OCI-LY7 (cell line): ENCODE results near the gene MSL3. TPM values are rescaled to one million over a fixed set of nuclear protein-coding genes. Genes with fewer than 3 reads are reported as not detected.
A peak's percentile ranks its signal among the peaks of the same experiment; 100 is the strongest.

Source experiments
- BruUV-seq: library from RNA; stranded (reverse); fragments of 400-500 nt; replicated peaks from 2 replicates; lab custom pipeline; 2021; lab: Mats Ljungman, UMichigan
- CTCF ChIA-PET: fragments of 300-600 bp; sonication (Branson Sonifier 250); formaldehyde crosslinking; loops from one replicate; lab custom pipeline; 2022; ENCODE audit warnings: antibody characterized with exemption; ENCODE audit not compliant: unreplicated experiment; lab: Charles Lee
- POLR2A ChIA-PET: fragments of 300-600 bp; sonication (Branson Sonifier 250); formaldehyde crosslinking; loops from one replicate; lab custom pipeline; 2022; ENCODE audit warnings: antibody characterized with exemption; lab: Charles Lee
- DNase-seq: peaks from one replicate; pipeline ENCODE4 v3.0.0-alpha.2; 2015; ENCODE audit warnings: low spot score
- H2AFZ ChIP-seq: fragments of 200-600 bp; sonication (generic), shearing (Covaris generic); 2 replicates; pipeline ENCODE4 v1.6.1; 2014; ENCODE audit warnings: mild to moderate bottlenecking, antibody characterized with exemption, low read length, moderate library complexity
- H3K27ac ChIP-seq: fragments of 200-600 bp; sonication (generic); 2 replicates; pipeline ENCODE4 v1.5.1; 2014; ENCODE audit warnings: mixed run types, low read depth, mild to moderate bottlenecking, moderate library complexity, low read length, inconsistent platforms; ENCODE audit not compliant: poor library complexity, severe bottlenecking
- H3K36me3 ChIP-seq: fragments of 200-600 bp; sonication (generic); 2 replicates; pipeline ENCODE4 v1.6.1; 2014; ENCODE audit warnings: mild to moderate bottlenecking, antibody characterized with exemption, low read length, moderate library complexity, mixed read lengths; ENCODE audit not compliant: insufficient read depth
- H3K4me1 ChIP-seq: fragments of 200-600 bp; sonication (generic); 2 replicates; pipeline ENCODE4 v1.5.1; 2014; ENCODE audit warnings: mild to moderate bottlenecking, low read length; ENCODE audit not compliant: insufficient read depth, poor library complexity, severe bottlenecking
- H3K4me2 ChIP-seq: fragments of 200-600 bp; sonication (generic); 2 replicates; pipeline ENCODE4 v1.6.1; 2014; ENCODE audit warnings: mild to moderate bottlenecking, low read length
- H3K4me3 ChIP-seq: fragments of 200-600 bp; sonication (generic); 2 replicates; pipeline ENCODE4 v1.5.1; 2014; ENCODE audit warnings: mild to moderate bottlenecking, low read depth, low read length; ENCODE audit not compliant: poor library complexity, severe bottlenecking
- H3K79me2 ChIP-seq: fragments of 200-600 bp; sonication (generic); 2 replicates; pipeline ENCODE4 v1.6.1; 2016; ENCODE audit warnings: low read depth, mild to moderate bottlenecking, low read length, moderate library complexity, mixed read lengths; ENCODE audit not compliant: insufficient read depth
- H3K9me2 ChIP-seq: fragments of 200-600 bp; sonication (generic); 2 replicates; pipeline ENCODE4 v1.6.1; 2016; ENCODE audit warnings: mild to moderate bottlenecking, low read length, mixed read lengths; ENCODE audit not compliant: insufficient read depth
- H3K9me3 ChIP-seq: fragments of 200-600 bp; sonication (generic); 2 replicates; pipeline ENCODE4 v1.6.1; 2014; ENCODE audit warnings: mild to moderate bottlenecking, mixed run types, low read length, mixed read lengths
- H4K20me1 ChIP-seq: fragments of 200-600 bp; sonication (generic); 2 replicates; pipeline ENCODE4 v1.6.1; 2014; ENCODE audit warnings: mild to moderate bottlenecking, antibody characterized with exemption, low read length, moderate library complexity, mixed read lengths; ENCODE audit not compliant: insufficient read depth
- EZH2phosphoT487 ChIP-seq: fragments of 200-600 bp; sonication (generic); IDR thresholded peaks from 2 replicates; pipeline ENCODE4 v1.6.1; 2018; ENCODE audit warnings: low read depth, borderline replicate concordance, mild to moderate bottlenecking, mixed run types, antibody characterized with exemption, low read length, moderate library complexity, mixed read lengths
- intact Hi-C: fragments of 100-400 bp; cut with micrococcal nuclease; formaldehyde crosslinking; loops from one replicate; pipeline ENCODE4 v1.10.0; 2022; ENCODE audit not compliant: unreplicated experiment
- total RNA-seq, 2 experiments: library from RNA; depleted of rRNA in 1 of 2; stranded (reverse); fragments of >200 nt in 1 of 2; shearing (Covaris generic) in 1 of 2; gene quantifications; 2 replicates each; pipeline ENCODE4 v1.2.3, GENCODE V29; 2014 to 2022
- TF ChIP-seq, protein P1 (sequence below): fragments of 200-600 bp; sonication (generic); conservative IDR thresholded peaks from 2 replicates; pipeline ENCODE4 v1.5.1; 2014; ENCODE audit warnings: mild to moderate bottlenecking, antibody characterized with exemption, low read length, moderate library complexity, mixed read lengths

The MSL3 gene
- total RNA-seq, 2 experiments from 2014 or later, result 40.7 to 42.5 TPM

DNA sequence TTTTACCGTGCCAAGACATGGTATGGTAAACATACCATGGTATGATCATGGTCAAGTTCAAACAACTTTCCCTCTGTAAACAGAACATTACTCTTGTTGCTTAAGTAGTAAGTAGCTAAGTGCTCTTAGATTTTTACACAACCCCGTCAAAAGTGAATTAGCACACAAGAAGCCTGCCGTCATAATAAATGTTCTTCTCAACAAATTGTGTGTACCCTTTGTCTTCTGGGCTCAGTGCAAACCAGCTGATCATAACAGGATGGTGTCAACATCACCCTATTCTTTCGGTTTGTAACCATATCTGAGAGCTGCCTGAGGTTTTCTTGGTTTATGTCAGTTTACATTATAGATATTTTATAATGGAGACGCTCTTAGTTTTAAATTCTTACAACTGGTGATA is 28.8 kb downstream of the MSL3 start:
- no peak overlapping the region for H3K4me3 ChIP-seq
- no peaks in the 10 kb centered on the region for H4K20me1 ChIP-seq
- no peaks in the 10 kb centered on the region for H3K36me3 ChIP-seq
- no peak overlapping the region for H3K4me2 ChIP-seq
- TF ChIP-seq, protein P1, sequence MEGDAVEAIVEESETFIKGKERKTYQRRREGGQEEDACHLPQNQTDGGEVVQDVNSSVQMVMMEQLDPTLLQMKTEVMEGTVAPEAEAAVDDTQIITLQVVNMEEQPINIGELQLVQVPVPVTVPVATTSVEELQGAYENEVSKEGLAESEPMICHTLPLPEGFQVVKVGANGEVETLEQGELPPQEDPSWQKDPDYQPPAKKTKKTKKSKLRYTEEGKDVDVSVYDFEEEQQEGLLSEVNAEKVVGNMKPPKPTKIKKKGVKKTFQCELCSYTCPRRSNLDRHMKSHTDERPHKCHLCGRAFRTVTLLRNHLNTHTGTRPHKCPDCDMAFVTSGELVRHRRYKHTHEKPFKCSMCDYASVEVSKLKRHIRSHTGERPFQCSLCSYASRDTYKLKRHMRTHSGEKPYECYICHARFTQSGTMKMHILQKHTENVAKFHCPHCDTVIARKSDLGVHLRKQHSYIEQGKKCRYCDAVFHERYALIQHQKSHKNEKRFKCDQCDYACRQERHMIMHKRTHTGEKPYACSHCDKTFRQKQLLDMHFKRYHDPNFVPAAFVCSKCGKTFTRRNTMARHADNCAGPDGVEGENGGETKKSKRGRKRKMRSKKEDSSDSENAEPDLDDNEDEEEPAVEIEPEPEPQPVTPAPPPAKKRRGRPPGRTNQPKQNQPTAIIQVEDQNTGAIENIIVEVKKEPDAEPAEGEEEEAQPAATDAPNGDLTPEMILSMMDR, result no peak
- TF ChIP-seq EZH2phosphoT487, result no peak
- ChIA-PET POLR2A (interaction anchor here (0.5 to 0.6 kb wide), 3 partner anchors 175 to 1229 kb away, joined by 3 to 7 read pairs (median 4); no protein-coding TSS in a partner anchor), CTCF (no interaction called here)
- peaks cover 10% of the 10 kb centered on the region for H3K4me1 ChIP-seq
- H3K79me2 ChIP-seq, result no peaks in the 10 kb centered on the region
- no peak overlapping the region for H3K27ac ChIP-seq
- intact Hi-C loops, result loop anchor here (2.0 kb wide), 1 partner anchor 122 kb away; no protein-coding TSS in a partner anchor
- H3K9me2 ChIP-seq, result no peaks in the 10 kb centered on the region
- BruUV-seq, result no TSS peak
- H2AFZ ChIP-seq, result no peak overlapping the region
- no peaks in the 10 kb centered on the region for H3K9me3 ChIP-seq
- no peak for DNase-seq

DNA sequence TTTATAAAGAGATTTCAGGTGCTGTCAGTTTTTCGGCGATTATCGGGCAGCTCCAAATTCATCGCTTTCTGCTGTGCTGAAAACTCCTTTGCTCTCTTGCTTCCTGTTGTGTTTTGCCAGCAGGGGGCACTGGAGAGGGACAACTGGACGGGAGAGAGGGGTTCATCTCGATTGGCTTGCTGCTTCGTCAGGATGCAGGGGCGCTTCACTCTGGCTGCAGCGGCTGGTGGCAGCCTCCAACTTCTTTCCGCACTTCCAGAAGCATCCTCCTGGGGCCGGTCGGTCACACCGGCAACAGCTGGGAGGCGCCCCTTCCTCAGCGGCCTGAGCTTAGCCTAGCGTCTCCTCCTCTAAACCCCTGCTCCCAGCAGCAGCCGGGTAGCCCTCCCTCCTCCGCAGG is 29.5 kb downstream of the MSL3 start:
- Histone ChIP-seq H3K4me2 (no peak overlapping the region), H3K27ac (no peak overlapping the region), H3K79me2 (no peaks in the 10 kb centered on the region), H3K4me1 (peaks cover 15% of the 10 kb centered on the region), H4K20me1 (no peaks in the 10 kb centered on the region), H3K4me3 (no peak overlapping the region), H3K9me2 (no peaks in the 10 kb centered on the region), H3K9me3 (no peaks in the 10 kb centered on the region), H3K36me3 (no peaks in the 10 kb centered on the region), H2AFZ (no peak overlapping the region)
- no TSS peak for BruUV-seq
- CTCF ChIA-PET, result no interaction called here
- DNase-seq, result peak; percentile 15
- POLR2A ChIA-PET, result no interaction called here
- intact Hi-C loops, result loop anchor here (2.0 kb wide), 1 partner anchor 121 kb away; no protein-coding TSS in a partner anchor
- TF ChIP-seq, protein P1, result peak; percentile 61
- TF ChIP-seq EZH2phosphoT487, result no peak

DNA sequence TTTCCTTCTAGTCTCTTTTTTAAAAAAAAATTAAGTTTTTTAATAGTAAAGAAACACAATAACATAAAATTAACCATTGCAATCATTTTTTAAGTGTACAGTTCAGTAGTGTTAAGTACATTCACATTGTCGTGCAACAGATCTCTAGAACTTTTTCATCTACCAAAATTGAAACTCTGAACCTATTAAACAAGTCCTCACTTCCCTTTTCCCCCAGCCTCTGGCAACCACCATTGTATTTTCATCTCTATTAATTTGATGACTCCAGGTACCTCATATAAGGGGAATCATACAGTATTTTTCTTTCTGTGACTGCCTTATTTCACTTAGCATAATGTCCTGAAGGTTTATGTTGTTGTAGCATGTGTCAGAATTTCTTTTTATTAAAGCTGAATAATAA is 31.8 kb downstream of the MSL3 start:
- Histone ChIP-seq H3K9me2 (no peaks in the 10 kb centered on the region), H3K9me3 (no peaks in the 10 kb centered on the region), H2AFZ (0 out of 2 replicates have a peak overlapping the region, but pooled peaks have one; percentile 18), H3K4me2 (no peak overlapping the region), H3K79me2 (no peaks in the 10 kb centered on the region), H3K4me3 (no peak overlapping the region), H3K36me3 (no peaks in the 10 kb centered on the region), H3K27ac (no peak overlapping the region), H3K4me1 (peaks cover 26% of the 10 kb centered on the region), H4K20me1 (no peaks in the 10 kb centered on the region)
- ChIA-PET POLR2A (interaction anchor here (0.8 to 0.9 kb wide), 2 partner anchors 9 to 12 kb away, joined by 3 read pairs; no protein-coding TSS in a partner anchor), CTCF (no interaction called here)
- BruUV-seq, result no TSS peak
- no peak for TF ChIP-seq EZH2phosphoT487
- TF ChIP-seq, protein P1, result no peak
- intact Hi-C loops, result no loop called here
- DNase-seq, result peak; percentile 45
